Measurements from ENCODE around the gene PTPN2.
A peak's percentile ranks its signal among the peaks of the same experiment; 100 is the strongest.
"Not testable (repeated sequence)": the region's sequence is repeated elsewhere in the genome, so short reads cannot be mapped to it uniquely, and the experiment has no call there.

PTPN2 gene

GRCh38 chr18:12821408-12821807 lies 62.6 kb downstream of the PTPN2 start:
- no peak for DNase-seq

GRCh38 chr18:12820506-12820905 lies 63.5 kb downstream of the PTPN2 start:
- no peak for DNase-seq

- DNase-seq = no peak
These were observed 64.2 kb downstream of the PTPN2 start for GRCh38 chr18:12819841-12820240.

- DNase-seq = peak in 1 of 5 experiments; percentile 77
These were observed 64.7 kb downstream of the PTPN2 start for GRCh38 chr18:12819322-12819721.

GRCh38 chr18:12818243-12818642 lies 65.8 kb downstream of the PTPN2 start:
- DNase-seq = no peak

- DNase-seq = no peak
These were observed 67.6 kb downstream of the PTPN2 start for GRCh38 chr18:12816451-12816850.

- no peak for DNase-seq
These were observed 72.7 kb downstream of the PTPN2 start for GRCh38 chr18:12811191-12811950.

GRCh38 chr18:12803069-12803936 lies 80.7 kb downstream of the PTPN2 start:
- DNase-seq = peak in 1 of 5 experiments; percentile 65

- DNase-seq = no peak
These were observed 81.5 kb downstream of the PTPN2 start for GRCh38 chr18:12802538-12802937.

GRCh38 chr18:12796448-12796847 lies 87.6 kb downstream of the PTPN2 start:
- no peak for DNase-seq

GRCh38 chr18:12791610-12792009 lies 92.4 kb downstream of the PTPN2 start:
- DNase-seq = no peak

- no peak for DNase-seq
These were observed 97.4 kb downstream of the PTPN2 start for GRCh38 chr18:12786669-12787068.

- DNase-seq = no peak
These were observed 100.5 kb downstream of the PTPN2 start for GRCh38 chr18:12783524-12783923.

GRCh38 chr18:12782521-12782920 lies 101.5 kb downstream of the PTPN2 start:
- DNase-seq = no peak

- no peak for DNase-seq
These were observed 104.6 kb downstream of the PTPN2 start for GRCh38 chr18:12779456-12779855.

GRCh38 chr18:12779043-12779442 lies 105.0 kb downstream of the PTPN2 start:
- DNase-seq = peak in 1 of 5 experiments; percentile 43

GRCh38 chr18:12777500-12777944 lies 106.5 kb downstream of the PTPN2 start:
- DNase-seq = no peak

- DNase-seq = no peak
These were observed 107.1 kb downstream of the PTPN2 start for GRCh38 chr18:12776821-12777471.

GRCh38 chr18:12776415-12776814 lies 107.6 kb downstream of the PTPN2 start:
- DNase-seq = not testable (repeated sequence)

- peak in 2 of 5 experiments; percentile 29 to 50 for DNase-seq
These were observed 109.1 kb downstream of the PTPN2 start for GRCh38 chr18:12774982-12775381.

GRCh38 chr18:12773369-12773768 lies 110.7 kb downstream of the PTPN2 start:
- no peak for DNase-seq

GRCh38 chr18:12772111-12772510 lies 111.9 kb downstream of the PTPN2 start:
- DNase-seq = no peak

Measured in T-helper 2 cell (primary cell).